Measurements from ENCODE around the gene CFAP92.
A peak's percentile ranks its signal among the peaks of the same experiment; 100 is the strongest.
"Not testable (repeated sequence)": the region's sequence is repeated elsewhere in the genome, so short reads cannot be mapped to it uniquely, and the experiment has no call there.

The CFAP92 gene

GRCh38 chr3:128867200-128868125 lies 126.4 kb downstream of the CFAP92 start:
- POLR2A ChIA-PET: no interaction called here
- CTCF ChIA-PET: interaction anchor here (0.9 to 4.2 kb wide), 7 partner anchors 11 to 261 kb away, joined by 3 to 22 read pairs (median 4); partner anchors contain the start of gene ACAD9
- DNase-seq (ENCODE audit: extremely low spot score): no peak
- TF ChIP-seq CTCF (IDR thresholded peaks at IDR 0.05; ENCODE audit: control extremely low read depth, extremely low read depth, low read depth, missing control alignments): no peak

- DNase-seq (ENCODE audit: extremely low spot score): peak; percentile 1
- POLR2A ChIA-PET: not testable (repeated sequence)
These were observed 128.7 kb downstream of the CFAP92 start for GRCh38 chr3:128864849-128865804.

GRCh38 chr3:128864351-128864811 lies 129.5 kb downstream of the CFAP92 start:
- DNase-seq (ENCODE audit: extremely low spot score): peak; percentile 5
- ChIA-PET CTCF (interaction anchor here (1.4 to 4.2 kb wide), 2 partner anchors 12 to 17 kb away, joined by 5 to 22 read pairs; no protein-coding TSS in a partner anchor), POLR2A (no interaction called here)
- no peak for TF ChIP-seq CTCF (IDR thresholded peaks at IDR 0.05; ENCODE audit: control extremely low read depth, extremely low read depth, low read depth, missing control alignments)

More at GRCh38 chr3:128864849-128865804, 128.7 kb downstream of the CFAP92 start:
- CTCF ChIA-PET: interaction anchor here (2.5 to 4.2 kb wide), 3 partner anchors 13 to 185 kb away, joined by 9 to 22 read pairs (median 14); partner anchors contain the start of gene ACAD9

- DNase-seq (ENCODE audit: extremely low spot score): peak; percentile 9
These were observed 130.3 kb downstream of the CFAP92 start for GRCh38 chr3:128863560-128863959.

GRCh38 chr3:128861491-128861890 lies 132.4 kb downstream of the CFAP92 start:
- no peak for DNase-seq (ENCODE audit: extremely low spot score)
- POLR2A ChIA-PET: no interaction called here
- CTCF ChIA-PET: no interaction called here
- TF ChIP-seq CTCF (IDR thresholded peaks at IDR 0.05; ENCODE audit: control extremely low read depth, extremely low read depth, low read depth, missing control alignments): no peak

More at GRCh38 chr3:128863560-128863959, 130.3 kb downstream of the CFAP92 start:
- ChIA-PET POLR2A (no interaction called here), CTCF (interaction anchor here (0.6 to 1.4 kb wide), 2 partner anchors 13 to 18 kb away, joined by 3 to 5 read pairs; no protein-coding TSS in a partner anchor)
- TF ChIP-seq CTCF (IDR thresholded peaks at IDR 0.05; ENCODE audit: control extremely low read depth, extremely low read depth, low read depth, missing control alignments): peak; percentile 4

Measured in GM10248 (cell line).